GM12865 (cell line): ENCODE data around the gene ACOX3.
"Not testable (repeated sequence)": the region's sequence is repeated elsewhere in the genome, so short reads cannot be mapped to it uniquely, and the experiment has no call there.

ENCODE experiments used
- DNase-seq: peaks from one replicate; pipeline ENCODE4 v3.0.0; 2010; ENCODE audit warnings: low read depth
- H3K4me3 ChIP-seq: 2 replicates; pipeline ENCODE4 v1.5.1; 2011; ENCODE audit warnings: mild to moderate bottlenecking, low read depth, low read length, control low read depth
- TF ChIP-seq, protein P1 (sequence below): IDR thresholded peaks from 2 replicates; pipeline ENCODE4 v1.5.1; 2011; ENCODE audit warnings: low read length, control low read depth, low read depth, inconsistent platforms; ENCODE audit not compliant: insufficient read depth; ENCODE audit errors: missing control alignments

ACOX3 gene

DNA sequence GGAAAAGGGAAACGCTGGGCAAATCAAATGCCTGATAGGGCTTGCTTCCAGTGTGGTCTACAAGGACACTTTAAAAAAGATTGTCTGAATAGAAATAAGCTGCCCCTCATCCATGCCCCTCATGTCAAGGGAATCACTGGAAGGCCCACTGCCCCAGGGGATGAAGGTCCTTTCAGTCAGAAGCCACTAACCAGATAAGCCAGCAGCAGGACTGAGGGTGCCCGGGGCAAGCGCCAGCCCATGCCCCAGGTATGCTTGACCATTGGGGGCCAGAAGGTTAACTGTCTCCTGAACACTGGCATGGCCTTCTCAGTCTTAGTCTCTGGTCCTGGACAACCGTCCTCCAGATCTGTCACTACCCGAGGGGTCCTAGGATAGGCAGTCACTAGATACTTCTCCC, 17.7 kb downstream of the ACOX3 start:
- TF ChIP-seq, protein P1, sequence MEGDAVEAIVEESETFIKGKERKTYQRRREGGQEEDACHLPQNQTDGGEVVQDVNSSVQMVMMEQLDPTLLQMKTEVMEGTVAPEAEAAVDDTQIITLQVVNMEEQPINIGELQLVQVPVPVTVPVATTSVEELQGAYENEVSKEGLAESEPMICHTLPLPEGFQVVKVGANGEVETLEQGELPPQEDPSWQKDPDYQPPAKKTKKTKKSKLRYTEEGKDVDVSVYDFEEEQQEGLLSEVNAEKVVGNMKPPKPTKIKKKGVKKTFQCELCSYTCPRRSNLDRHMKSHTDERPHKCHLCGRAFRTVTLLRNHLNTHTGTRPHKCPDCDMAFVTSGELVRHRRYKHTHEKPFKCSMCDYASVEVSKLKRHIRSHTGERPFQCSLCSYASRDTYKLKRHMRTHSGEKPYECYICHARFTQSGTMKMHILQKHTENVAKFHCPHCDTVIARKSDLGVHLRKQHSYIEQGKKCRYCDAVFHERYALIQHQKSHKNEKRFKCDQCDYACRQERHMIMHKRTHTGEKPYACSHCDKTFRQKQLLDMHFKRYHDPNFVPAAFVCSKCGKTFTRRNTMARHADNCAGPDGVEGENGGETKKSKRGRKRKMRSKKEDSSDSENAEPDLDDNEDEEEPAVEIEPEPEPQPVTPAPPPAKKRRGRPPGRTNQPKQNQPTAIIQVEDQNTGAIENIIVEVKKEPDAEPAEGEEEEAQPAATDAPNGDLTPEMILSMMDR, result no peak
- DNase-seq, result no peak
- H3K4me3 ChIP-seq, result no peak overlapping the region

DNA sequence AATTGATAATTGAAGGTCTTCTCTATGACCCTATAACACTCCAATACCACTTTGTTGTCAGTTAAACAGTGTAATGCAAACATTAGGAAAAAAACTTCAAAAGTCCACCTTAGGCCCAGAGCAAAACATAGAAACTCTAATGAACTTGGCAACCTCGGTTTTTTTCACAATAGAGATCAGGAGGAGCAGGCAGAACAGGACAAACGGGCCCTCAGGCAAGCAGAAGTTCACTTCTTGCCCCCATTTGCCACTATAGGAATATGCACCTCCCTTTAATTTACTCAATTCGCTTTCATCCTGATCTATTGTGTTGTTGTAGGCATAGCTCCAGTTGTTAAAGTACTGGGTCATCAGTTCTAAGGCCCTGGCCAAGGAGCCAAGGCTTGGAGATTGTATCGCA, 18.2 kb downstream of the ACOX3 start:
- DNase-seq, result no peak
- no peak overlapping the region for H3K4me3 ChIP-seq
- TF ChIP-seq, protein P1, result no peak

DNA sequence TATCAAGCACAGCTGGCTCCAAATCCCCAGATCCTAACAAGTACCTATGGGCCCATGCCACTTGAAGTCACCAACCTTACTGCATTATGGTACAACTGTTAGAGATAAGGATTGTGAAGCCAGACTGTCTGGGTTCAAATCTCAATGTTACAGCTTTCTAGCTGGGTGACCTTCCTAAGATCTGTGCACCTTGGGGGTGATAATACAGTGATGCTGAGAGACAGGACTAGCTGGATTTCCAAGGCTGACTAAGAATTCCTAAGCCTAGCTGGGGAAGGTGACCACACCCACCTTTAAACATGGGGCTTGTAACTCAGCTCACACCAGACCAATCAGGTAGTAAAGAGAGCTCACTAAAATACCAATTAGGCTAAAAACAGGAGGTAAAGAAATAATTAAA, 20.4 kb downstream of the ACOX3 start:
- not testable (repeated sequence) for DNase-seq, H3K4me3 ChIP-seq

DNA sequence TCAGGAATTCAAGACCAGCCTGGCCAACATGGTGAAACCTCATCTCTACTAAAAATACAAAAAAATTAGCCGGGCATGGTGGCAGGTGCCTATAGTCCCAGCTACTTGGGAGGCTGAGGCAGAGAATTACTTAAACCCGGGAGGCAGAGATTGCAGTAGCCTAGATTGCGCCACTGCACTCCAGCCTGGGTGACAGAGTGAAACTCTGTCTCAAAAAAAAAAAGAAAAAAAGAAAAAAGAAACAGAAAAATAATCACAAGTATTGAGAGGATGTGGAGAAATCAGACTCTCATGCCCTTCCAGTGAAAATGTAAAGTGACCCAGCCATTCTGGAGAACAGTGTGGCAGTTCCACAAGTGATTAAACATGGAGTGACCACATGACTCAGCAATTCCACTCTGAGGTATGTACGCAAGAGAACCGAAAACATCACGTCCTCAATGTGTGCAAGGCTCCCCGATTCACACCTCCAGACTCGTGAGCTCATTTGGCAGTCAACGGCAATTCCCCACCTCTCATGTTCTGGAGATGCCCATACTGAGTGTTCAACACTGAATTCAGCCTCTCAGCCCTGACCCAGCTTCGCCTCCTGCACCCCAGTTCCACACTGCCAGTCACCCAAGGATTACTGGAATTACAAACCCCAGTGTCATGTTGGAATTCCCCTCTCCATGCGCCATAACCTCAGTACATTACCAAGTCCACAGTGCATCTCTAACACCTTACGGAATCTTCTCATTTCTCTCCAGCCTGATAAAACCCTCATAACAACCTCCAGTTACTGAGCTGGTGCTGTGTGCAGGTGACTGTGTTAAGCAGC, 21.1 kb downstream of the ACOX3 start:
- peak; percentile 71 for DNase-seq
- TF ChIP-seq, protein P1, result no peak
- H3K4me3 ChIP-seq, result no peak overlapping the region

DNA sequence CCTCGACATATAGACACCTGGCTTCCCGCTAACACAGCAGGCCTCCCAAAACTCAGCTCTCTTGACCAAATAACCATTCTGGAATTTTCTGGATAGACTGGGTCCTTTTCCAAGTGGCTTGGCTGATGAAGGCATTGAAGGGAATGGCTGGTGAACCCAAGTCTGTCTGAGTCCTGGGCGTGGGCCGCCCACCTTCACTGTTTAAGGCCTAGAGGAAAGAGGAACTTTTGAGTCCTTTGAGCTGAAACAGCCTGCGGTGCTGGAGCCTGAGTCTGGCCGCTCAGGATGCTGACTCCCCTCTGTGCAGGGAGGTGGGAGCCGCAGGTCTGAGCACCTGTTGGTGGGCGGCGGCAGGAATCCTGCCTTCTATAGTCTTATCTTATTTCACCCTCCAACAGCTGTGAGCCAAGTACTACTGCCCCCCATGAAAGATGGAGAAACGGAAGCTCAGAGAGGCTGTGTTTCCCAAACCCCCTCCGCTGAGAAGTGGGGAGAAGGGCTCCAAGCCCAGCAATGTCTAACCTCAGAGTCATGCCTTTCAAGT, 23.4 kb downstream of the ACOX3 start:
- TF ChIP-seq, protein P1, result no peak
- no peak for DNase-seq
- H3K4me3 ChIP-seq, result no peak overlapping the region

GRCh38 chr4:8414377-8414776, 26.1 kb downstream of the ACOX3 start:
- no peak overlapping the region for H3K4me3 ChIP-seq
- TF ChIP-seq, protein P1, result no peak
- no peak for DNase-seq

DNA sequence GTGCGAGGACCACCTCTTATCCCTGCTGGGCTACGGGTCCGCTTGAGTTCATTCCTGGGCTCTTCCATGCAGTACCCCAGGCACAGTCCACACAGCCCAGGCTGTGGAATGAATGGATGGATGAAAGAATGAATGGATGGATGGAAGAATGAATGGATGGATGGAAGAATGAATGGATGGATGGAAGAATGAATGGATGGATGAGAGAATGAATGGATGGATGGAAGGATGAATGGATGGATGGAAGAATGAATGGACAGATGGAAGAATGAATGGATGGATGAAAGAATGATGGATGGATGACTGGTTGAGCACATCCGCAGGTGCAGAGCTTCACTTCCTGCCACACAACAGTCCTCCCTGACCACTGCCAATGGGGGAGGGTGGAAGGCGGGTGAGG, 28.2 kb downstream of the ACOX3 start:
- TF ChIP-seq, protein P1, result no peak
- no peak overlapping the region for H3K4me3 ChIP-seq
- DNase-seq, result no peak
